Tibial nerve (tissue), 4 donors: ENCODE measurements around the gene NR2F2. TPM values are rescaled to one million over a fixed set of nuclear protein-coding genes. Genes with fewer than 3 reads are reported as not detected.

ENCODE experiments used
- DNase-seq, 2 donors: peaks; one replicate each; pipeline ENCODE4 v3.0.0-alpha.2; 2019; ENCODE audit warnings: low spot score in 2 of 2
- H3K27ac ChIP-seq, 4 donors: fragments of 200-600 bp; sonication (generic) in 3 of 4; one replicate each; pipeline ENCODE4 v1.5.1; 2017 to 2019; ENCODE audit warnings: mild to moderate bottlenecking in 1 of 4
- H3K27me3 ChIP-seq, 2 donors: fragments of 200-600 bp; sonication (generic) in 1 of 2; one replicate each; pipeline versions ENCODE4 v1.5.1 to v1.6.0; 2017 to 2019
- H3K36me3 ChIP-seq, 3 donors: fragments of 200-600 bp; sonication (generic); one replicate each; pipeline ENCODE4 v1.5.1; 2018 to 2019
- H3K4me1 ChIP-seq, 4 donors: fragments of 200-600 bp; sonication (generic) in 3 of 4; one replicate each; pipeline ENCODE4 v1.5.1; 2017 to 2019
- H3K4me3 ChIP-seq, 4 donors: fragments of 200-600 bp; sonication (generic) in 3 of 4; one replicate each; pipeline ENCODE4 v1.5.1; 2017 to 2019; ENCODE audit warnings: mild to moderate bottlenecking in 1 of 4, moderate library complexity in 1 of 4
- H3K9me3 ChIP-seq, 4 donors: fragments of 200-600 bp; sonication (generic) in 3 of 4; one replicate each; pipeline ENCODE4 v1.5.1; 2017 to 2019
- CTCF ChIP-seq, 5 experiments: fragments of 200-600 bp in 3 of 5; fragments of 450-650 bp in 2 of 5; sonication (generic) in 3 of 5; IDR thresholded peaks; one replicate each; pipeline ENCODE4 v1.5.1; 2016 to 2019; ENCODE audit warnings: antibody characterized with exemption in 5 of 5, mild to moderate bottlenecking in 3 of 5, moderate library complexity in 2 of 5
- EP300 ChIP-seq, 2 donors: sonication (generic); formaldehyde crosslinking; IDR thresholded peaks; one replicate each; pipeline ENCODE4 v1.6.1; 2017; ENCODE audit warnings: antibody characterized with exemption in 2 of 2, mild to moderate bottlenecking in 1 of 2
- POLR2A ChIP-seq, 2 donors: fragments of 450-650 bp; IDR thresholded peaks; one replicate each; pipeline ENCODE4 v1.6.1; 2017; ENCODE audit warnings: antibody characterized with exemption in 2 of 2, mild to moderate bottlenecking in 2 of 2, moderate library complexity in 2 of 2
- WGBS, 2 donors: methylation state at CpG; one replicate each; pipeline ENCODE4 v1.1.5; 2018; 5-methylcytosine and 5-hydroxymethylcytosine counted together
- total RNA-seq, 4 donors: library from RNA; depleted of rRNA; stranded (reverse); fragments of >200 nt; gene quantifications; one replicate each; pipeline ENCODE4 v1.1.0, GENCODE V29; 2016

Gene NR2F2
- total RNA-seq, 4 donors from 2014 or later, result 70.8 to 129 (median 124) TPM

- no peak for TF ChIP-seq CTCF (IDR thresholded peaks at IDR 0.05)
- no peak for TF ChIP-seq POLR2A (IDR thresholded peaks at IDR 0.05)
- no peak for TF ChIP-seq EP300 (IDR thresholded peaks at IDR 0.05)
- 31 to 38% methylated on average over 1 of the region's 1 CpG for WGBS, 2 donors
- no peaks in the 10 kb centered on the region for H3K9me3 ChIP-seq
- no peaks in the 10 kb centered on the region for H3K27me3 ChIP-seq
- no peaks in the 10 kb centered on the region for H3K36me3 ChIP-seq
- H3K4me1 ChIP-seq, result peaks cover 0 to 96% (median 21%) of the 10 kb centered on the region in 4 donors
- H3K4me3 ChIP-seq, result no peak overlapping the region
- H3K27ac ChIP-seq, result peak overlapping the region in 2 of 4 donors; percentile 98 to 99
- DNase-seq, result no peak
Measured at GRCh38 chr15:96314963-96315362, 15.5 kb upstream of the NR2F2 start.

- WGBS, 2 donors, result 21 to 25% methylated on average over 2 of the region's 2 CpGs
- peaks cover 0 to 86% (median 19%) of the 10 kb centered on the region in 4 donors for H3K4me1 ChIP-seq
- H3K27ac ChIP-seq, result peak overlapping the region; percentile 42 to 99 (median 97)
- H3K27me3 ChIP-seq, result no peaks in the 10 kb centered on the region
- no peaks in the 10 kb centered on the region for H3K9me3 ChIP-seq
- H3K36me3 ChIP-seq, result no peaks in the 10 kb centered on the region
- peak in 1 of 2 donors; percentile 57 for TF ChIP-seq EP300 (IDR thresholded peaks at IDR 0.05)
- no peak for TF ChIP-seq POLR2A (IDR thresholded peaks at IDR 0.05)
- H3K4me3 ChIP-seq, result peak overlapping the region in 2 of 4 donors; percentile 17 to 28
- DNase-seq, result no peak
Measured at GRCh38 chr15:96316953-96317629, 13.4 kb upstream of the NR2F2 start.

DNA sequence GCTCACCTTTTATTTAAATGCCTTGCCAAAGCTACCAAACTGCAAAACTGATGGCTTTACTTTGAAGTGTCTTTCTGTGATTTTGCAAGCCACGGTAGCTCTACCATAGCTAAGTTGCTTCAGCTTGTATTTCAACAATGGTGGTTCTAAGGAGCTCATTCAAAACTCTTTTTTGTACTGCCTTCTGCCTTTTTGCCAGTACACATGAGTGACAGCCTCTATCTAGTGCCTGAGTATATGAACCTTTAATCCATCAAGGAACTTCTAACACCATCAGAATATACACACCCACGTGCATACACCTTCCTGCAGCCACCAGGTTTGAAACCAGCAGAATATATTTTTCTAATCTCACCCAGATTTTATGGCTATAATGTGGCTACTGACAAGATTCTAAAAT is 10.4 kb upstream of the NR2F2 start:
- Histone ChIP-seq H3K36me3 (no peaks in the 10 kb centered on the region), H3K4me3 (peak overlapping the region in 2 of 4 donors; percentile 40 to 75), H3K4me1 (peaks cover 0 to 76% (median 10%) of the 10 kb centered on the region in 4 donors), H3K27ac (peak overlapping the region; percentile 92 to 99 (median 97)), H3K27me3 (no peaks in the 10 kb centered on the region), H3K9me3 (no peaks in the 10 kb centered on the region)
- TF ChIP-seq POLR2A (IDR thresholded peaks at IDR 0.05) (no peak), CTCF (IDR thresholded peaks at IDR 0.05) (no peak), EP300 (IDR thresholded peaks at IDR 0.05) (no peak)
- DNase-seq, result no peak
- 28 to 39% methylated on average over 2 of the region's 2 CpGs for WGBS, 2 donors

DNA sequence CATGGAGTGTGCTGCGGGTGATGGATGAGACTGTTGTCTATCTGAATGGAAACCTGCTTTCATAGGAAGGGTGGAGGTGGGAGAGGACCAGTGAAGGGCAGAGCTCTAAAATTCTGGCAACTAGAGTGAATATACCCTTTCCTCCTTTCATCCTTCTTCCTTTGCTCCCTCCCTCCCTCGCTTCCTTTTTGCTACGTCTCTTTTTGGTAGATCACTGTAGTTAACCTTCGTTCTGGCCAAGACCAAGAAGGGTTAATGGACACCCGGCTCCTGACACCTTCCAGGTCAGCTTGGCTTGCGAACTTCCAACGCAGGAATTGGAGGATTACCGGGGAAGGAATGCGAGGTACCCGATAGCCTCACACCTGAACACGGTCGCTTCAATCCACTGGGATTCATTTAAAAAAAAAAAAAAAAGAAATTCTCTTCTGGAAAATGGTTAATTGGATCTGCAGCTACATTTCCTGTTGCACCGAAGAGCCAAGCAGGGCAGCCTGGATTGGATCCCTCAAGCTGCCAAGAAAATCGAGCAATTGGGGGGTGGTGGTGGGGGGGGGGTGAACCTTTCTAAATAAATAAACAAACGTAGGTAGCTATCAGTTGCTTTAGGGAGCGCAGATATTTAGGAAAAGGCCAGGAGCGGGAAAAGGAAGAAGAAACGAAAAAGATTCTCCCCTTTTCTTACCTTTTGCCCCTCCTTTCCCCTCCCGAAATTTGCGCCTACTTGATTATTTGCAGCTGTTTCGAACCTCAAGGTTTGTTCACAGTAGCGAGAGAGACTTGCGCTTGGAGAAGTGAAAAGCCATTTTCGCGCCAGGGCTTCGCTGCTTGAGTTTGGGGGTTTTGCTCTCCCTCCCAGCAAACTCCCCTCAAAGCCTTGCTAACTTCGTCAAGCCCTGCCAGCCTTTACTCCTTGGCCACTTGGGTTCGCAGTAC is 9.5 kb upstream of the NR2F2 start:
- Histone ChIP-seq H3K4me3 (peak overlapping the region; percentile 40 to 75 (median 62)), H3K27me3 (no peaks in the 10 kb centered on the region), H3K27ac (peak overlapping the region; percentile 92 to 99 (median 97)), H3K9me3 (no peaks in the 10 kb centered on the region), H3K36me3 (no peaks in the 10 kb centered on the region), H3K4me1 (peaks cover 0 to 68% (median 10%) of the 10 kb centered on the region in 4 donors)
- peak in 1 of 2 donors; percentile 35 for DNase-seq
- peak in 1 of 2 donors; percentile 66 for TF ChIP-seq EP300 (IDR thresholded peaks at IDR 0.05)
- TF ChIP-seq CTCF (IDR thresholded peaks at IDR 0.05), result no peak
- peak in 1 of 2 donors; percentile 33 for TF ChIP-seq POLR2A (IDR thresholded peaks at IDR 0.05)
- 2 to 6% methylated on average over 28 of the region's 28 CpGs for whole genome bisulfite sequencing, 2 donors

GRCh38 chr15:96321639-96322535 is 8.6 kb upstream of the NR2F2 start:
- peak overlapping the region; percentile 92 to 99 (median 97) for H3K27ac ChIP-seq
- peaks cover 0 to 58% (median 10%) of the 10 kb centered on the region in 4 donors for H3K4me1 ChIP-seq
- no peaks in the 10 kb centered on the region for H3K27me3 ChIP-seq
- peak in 3 of 5 experiments; percentile 3 to 30 (median 12) for TF ChIP-seq CTCF (IDR thresholded peaks at IDR 0.05)
- TF ChIP-seq POLR2A (IDR thresholded peaks at IDR 0.05), result peak in 1 of 2 donors; percentile 39
- peak in 1 of 2 donors; percentile 44 for TF ChIP-seq EP300 (IDR thresholded peaks at IDR 0.05)
- peak; percentile 19 to 24 for DNase-seq
- no peaks in the 10 kb centered on the region for H3K9me3 ChIP-seq
- WGBS, 2 donors, result 1 to 2% methylated on average over 35 to 64 of the region's 64 CpGs
- no peaks in the 10 kb centered on the region for H3K36me3 ChIP-seq
- H3K4me3 ChIP-seq, result peak overlapping the region; percentile 40 to 75 (median 62)
